Left lung (tissue), 10 donors: ENCODE results near the gene PPP1R1B. TPM values are rescaled to one million over a fixed set of nuclear protein-coding genes. Genes with fewer than 3 reads are reported as not detected.

ENCODE experiments used
- ATAC-seq: fragments of 200-7000 bp; cut with Tn5 transposase; one replicate; pipeline ENCODE4 v1.9.1; 2020; ENCODE audit warnings: moderate library complexity
- DNase-seq, 4 donors: peaks; one replicate each; pipeline ENCODE4 v3.0.0-alpha.2; 2013 to 2020
- H3K27ac ChIP-seq, 2 donors: fragments of 200-600 bp; sonication (generic) in 1 of 2; one replicate each; pipeline versions ENCODE4 v1.5.0 to v1.8.0; 2020 to 2021
- H3K27me3 ChIP-seq, 2 donors: fragments of 200-600 bp; sonication (generic) in 1 of 2; one replicate each; pipeline versions ENCODE4 v1.5.0 to v1.8.0; 2020 to 2021
- H3K36me3 ChIP-seq, 2 donors: fragments of 200-600 bp; sonication (generic) in 1 of 2; one replicate each; pipeline versions ENCODE4 v1.5.0 to v1.8.0; 2020 to 2021
- H3K4me1 ChIP-seq, 2 donors: fragments of 200-600 bp; one replicate each; pipeline ENCODE4 v1.8.0; 2021
- H3K4me3 ChIP-seq, 2 donors: fragments of 200-600 bp; sonication (generic) in 1 of 2; one replicate each; pipeline versions ENCODE4 v1.5.0 to v1.8.0; 2020 to 2021; ENCODE audit warnings: mild to moderate bottlenecking in 1 of 2
- H3K9me3 ChIP-seq, 2 donors: fragments of 200-600 bp; sonication (generic) in 1 of 2; one replicate each; pipeline versions ENCODE4 v1.5.0 to v1.8.0; 2020 to 2021
- CTCF ChIP-seq, 2 donors: fragments of 200-600 bp; sonication (generic) in 1 of 2; IDR thresholded peaks; one replicate each; pipeline versions ENCODE4 v1.5.0 to v1.8.0; 2021; ENCODE audit warnings: antibody characterized with exemption in 2 of 2
- intact Hi-C, 2 donors: fragments of 100-400 bp; cut with DNase I; formaldehyde crosslinking; loops; one replicate each; pipeline versions ENCODE4 v1.11.2 to v1.14.2; 2022
- polyA plus RNA-seq, 6 donors: library from polyadenylated mRNA; unstranded; fragments of 120-200 nt; gene quantifications; one replicate each; pipeline ENCODE4 v1.2.1, GENCODE V29; 2013; ENCODE audit not compliant: insufficient read length in 6 of 6
- total RNA-seq, 2 donors: library from RNA; stranded (reverse); fragmentation: NEBNext Ultra II Directional; extraction: Animal tissue kit (Norgen Biotek cat#: 25700); gene quantifications; one replicate each; pipeline ENCODE4 v1.2.1, GENCODE V29; 2021
- donor health status: DM: no; HTN: yes; CAD: no.
- donor health status: DM: no; HTN: no; CAD: no.

PPP1R1B gene
- total and polyA plus RNA-seq, 8 donors: 10.6 to 66.4 (median 53.7) TPM

- TF ChIP-seq CTCF (IDR thresholded peaks at IDR 0.05): no peak
- Histone ChIP-seq H3K9me3 (no peaks in the 10 kb centered on the region), H3K27ac (no peak overlapping the region), H3K27me3 (no peaks in the 10 kb centered on the region), H3K4me1 (peaks cover 33 to 88% of the 10 kb centered on the region in 2 donors), H3K36me3 (no peaks in the 10 kb centered on the region), H3K4me3 (peak overlapping the region in 1 of 2 donors; percentile 77)
- DNase-seq (no peak), ATAC-seq (no peak)
- intact Hi-C loops: loop anchor here in 1 of 2 donors (10.0 kb wide), 1 partner anchor 96 kb away; the partner anchor contains the start of genes GRB7 and MIEN1
Measured at GRCh38 chr17:39638317-39638716, 11.6 kb downstream of the PPP1R1B start.

GRCh38 chr17:39639043-39639442, 12.3 kb downstream of the PPP1R1B start:
- no peak overlapping the region for H3K4me3 ChIP-seq
- ATAC-seq (no peak), DNase-seq (no peak)
- H3K27me3 ChIP-seq: no peaks in the 10 kb centered on the region
- TF ChIP-seq CTCF (IDR thresholded peaks at IDR 0.05): no peak
- intact Hi-C loops: loop anchor here in 1 of 2 donors (10.0 kb wide), 1 partner anchor 96 kb away; the partner anchor contains the start of genes GRB7 and MIEN1
- peaks cover 33 to 92% of the 10 kb centered on the region in 2 donors for H3K4me1 ChIP-seq
- H3K27ac ChIP-seq: no peak overlapping the region
- no peaks in the 10 kb centered on the region for H3K9me3 ChIP-seq
- no peaks in the 10 kb centered on the region for H3K36me3 ChIP-seq

GRCh38 chr17:39639566-39640458, 13.1 kb downstream of the PPP1R1B start:
- TF ChIP-seq CTCF (IDR thresholded peaks at IDR 0.05): no peak
- Histone ChIP-seq H3K27me3 (no peaks in the 10 kb centered on the region), H3K4me3 (no peak overlapping the region), H3K27ac (peak overlapping the region in 1 of 2 donors; percentile 5), H3K36me3 (no peaks in the 10 kb centered on the region), H3K4me1 (peaks cover 33 to 92% of the 10 kb centered on the region in 2 donors), H3K9me3 (no peaks in the 10 kb centered on the region)
- intact Hi-C loops: loop anchor here in 1 of 2 donors (10.0 kb wide), 1 partner anchor 95 kb away; the partner anchor contains the start of genes GRB7 and MIEN1
- DNase-seq (no peak), ATAC-seq (no peak)

GRCh38 chr17:39640591-39641031, 13.9 kb downstream of the PPP1R1B start:
- Histone ChIP-seq H3K27me3 (no peaks in the 10 kb centered on the region), H3K9me3 (no peaks in the 10 kb centered on the region), H3K4me1 (peaks cover 33 to 92% of the 10 kb centered on the region in 2 donors), H3K4me3 (no peak overlapping the region), H3K27ac (peak overlapping the region in 1 of 2 donors; percentile 5), H3K36me3 (no peaks in the 10 kb centered on the region)
- no peak for DNase-seq
- no peak for TF ChIP-seq CTCF (IDR thresholded peaks at IDR 0.05)
- ATAC-seq: no peak
- intact Hi-C loops: no loop called here

- Histone ChIP-seq H3K4me1 (peaks cover 33 to 88% of the 10 kb centered on the region in 2 donors), H3K27ac (peak overlapping the region in 1 of 2 donors; percentile 5), H3K9me3 (no peaks in the 10 kb centered on the region), H3K4me3 (no peak overlapping the region), H3K27me3 (no peaks in the 10 kb centered on the region), H3K36me3 (no peaks in the 10 kb centered on the region)
- ATAC-seq (no peak), DNase-seq (no peak)
- no peak for TF ChIP-seq CTCF (IDR thresholded peaks at IDR 0.05)
- intact Hi-C loops: no loop called here
Measured at GRCh38 chr17:39641097-39641496, 14.3 kb downstream of the PPP1R1B start.
